Measurements from ENCODE around the gene UBE3A. TPM values are rescaled to one million over a fixed set of nuclear protein-coding genes. Genes with fewer than 3 reads are reported as not detected.

The UBE3A gene
- total and polyA plus RNA-seq, 10 of the 15 experiments (the other 5 are each of a cell fraction or from before 2014, with no cell fraction given) = 29.4 to 82.9 (median 58.7) TPM

DNA sequence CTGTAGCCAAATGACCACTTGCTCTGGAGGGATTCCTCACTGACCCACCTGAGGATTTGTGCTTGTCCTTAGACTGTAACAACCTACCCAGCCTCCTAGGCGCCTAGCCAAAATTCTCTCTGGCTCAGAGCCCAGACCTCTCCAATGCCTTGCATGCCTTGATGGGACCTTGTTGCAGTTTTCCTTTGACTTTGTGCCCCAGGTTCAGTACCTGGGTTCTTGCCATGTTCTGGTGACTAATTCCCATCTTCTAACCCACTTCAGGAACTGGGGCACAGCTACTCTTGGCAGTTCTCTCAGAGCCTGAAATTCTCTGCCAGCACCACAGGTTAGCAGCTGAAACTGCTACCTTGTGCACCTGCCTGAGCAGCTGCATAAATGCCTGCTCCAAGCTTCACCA is 27.0 kb upstream of the UBE3A start:
- intact Hi-C loops (cut with micrococcal nuclease; ENCODE audit: unreplicated experiment) = no loop called here
- BruUV-seq (replicated peaks) = no TSS peak
- H3K79me2 ChIP-seq (ENCODE audit: control insufficient read depth, insufficient read depth, low read length) = no peaks in the 10 kb centered on the region
- RAD21 ChIA-PET (ENCODE audit: unreplicated experiment) = no interaction called here
- no peaks in the 10 kb centered on the region for H3K36me3 ChIP-seq (ENCODE audit: control insufficient read depth in 2 of 2, insufficient read depth in 2 of 2, low read length in 1 of 2)
- POLR2A ChIA-PET = no interaction called here
- CTCF ChIA-PET = no interaction called here
- H3K4me1 ChIP-seq (ENCODE audit: control insufficient read depth, insufficient read depth, low read length) = no peaks in the 10 kb centered on the region
- no peak overlapping the region for H2AFZ ChIP-seq (ENCODE audit: control insufficient read depth, low read depth, low read length)
- ATAC-seq (no peak), FAIRE-seq (no peak), DNase-seq (ENCODE audit: low read depth, low spot score) (no peak)
- no peak overlapping the region for H3K4me2 ChIP-seq (ENCODE audit: control insufficient read depth, insufficient read depth)
- no peaks in the 10 kb centered on the region for H4K20me1 ChIP-seq (ENCODE audit: control insufficient read depth, insufficient read depth)
- no peaks in the 10 kb centered on the region; the same call in 2 of the 3 replicates for H3K9me3 ChIP-seq (replicated peaks; ENCODE audit: control insufficient read depth, insufficient read depth, low read length)
- in situ Hi-C loops (cut with MboI) = loop anchor here (25.0 kb wide), 1 partner anchor 254 kb away; no protein-coding TSS in a partner anchor
- 7% methylated on average over 1 of the region's 1 CpG for WGBS (ENCODE audit: insufficient coverage, insufficient replicate concordance, low lambda C conversion rate, missing lambda C conversion rate)
- no peaks in the 10 kb centered on the region for H3K27me3 ChIP-seq (replicated peaks in 1 of 2; ENCODE audit: control insufficient read depth in 2 of 2, insufficient read depth in 2 of 2, low read length in 1 of 2)
- no peak overlapping the region for H3K4me3 ChIP-seq
- TF ChIP-seq IRF4 (IDR thresholded peaks at IDR 0.05; ENCODE audit: low read depth, low read length) = no peak
- TF ChIP-seq CBFB (IDR thresholded peaks at IDR 0.05; ENCODE audit: low read depth) = no peak
- no peak for TF ChIP-seq EED (IDR thresholded peaks at IDR 0.05; ENCODE audit: low read depth)
- TF ChIP-seq ZSCAN29 (IDR thresholded peaks at IDR 0.05) = no peak
- TF ChIP-seq BMI1 (IDR thresholded peaks at IDR 0.05; ENCODE audit: borderline replicate concordance) = no peak
- TF ChIP-seq SMAD5 (IDR thresholded peaks at IDR 0.05; ENCODE audit: low read depth) = no peak
- TF ChIP-seq RB1 (IDR thresholded peaks at IDR 0.05; ENCODE audit: borderline replicate concordance) = no peak
- TF ChIP-seq, protein P1, sequence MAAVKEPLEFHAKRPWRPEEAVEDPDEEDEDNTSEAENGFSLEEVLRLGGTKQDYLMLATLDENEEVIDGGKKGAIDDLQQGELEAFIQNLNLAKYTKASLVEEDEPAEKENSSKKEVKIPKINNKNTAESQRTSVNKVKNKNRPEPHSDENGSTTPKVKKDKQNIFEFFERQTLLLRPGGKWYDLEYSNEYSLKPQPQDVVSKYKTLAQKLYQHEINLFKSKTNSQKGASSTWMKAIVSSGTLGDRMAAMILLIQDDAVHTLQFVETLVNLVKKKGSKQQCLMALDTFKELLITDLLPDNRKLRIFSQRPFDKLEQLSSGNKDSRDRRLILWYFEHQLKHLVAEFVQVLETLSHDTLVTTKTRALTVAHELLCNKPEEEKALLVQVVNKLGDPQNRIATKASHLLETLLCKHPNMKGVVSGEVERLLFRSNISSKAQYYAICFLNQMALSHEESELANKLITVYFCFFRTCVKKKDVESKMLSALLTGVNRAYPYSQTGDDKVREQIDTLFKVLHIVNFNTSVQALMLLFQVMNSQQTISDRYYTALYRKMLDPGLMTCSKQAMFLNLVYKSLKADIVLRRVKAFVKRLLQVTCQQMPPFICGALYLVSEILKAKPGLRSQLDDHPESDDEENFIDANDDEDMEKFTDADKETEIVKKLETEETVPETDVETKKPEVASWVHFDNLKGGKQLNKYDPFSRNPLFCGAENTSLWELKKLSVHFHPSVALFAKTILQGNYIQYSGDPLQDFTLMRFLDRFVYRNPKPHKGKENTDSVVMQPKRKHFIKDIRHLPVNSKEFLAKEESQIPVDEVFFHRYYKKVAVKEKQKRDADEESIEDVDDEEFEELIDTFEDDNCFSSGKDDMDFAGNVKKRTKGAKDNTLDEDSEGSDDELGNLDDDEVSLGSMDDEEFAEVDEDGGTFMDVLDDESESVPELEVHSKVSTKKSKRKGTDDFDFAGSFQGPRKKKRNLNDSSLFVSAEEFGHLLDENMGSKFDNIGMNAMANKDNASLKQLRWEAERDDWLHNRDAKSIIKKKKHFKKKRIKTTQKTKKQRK (IDR thresholded peaks at IDR 0.05; ENCODE audit: low read depth, low read length) = no peak
- no peak for TF ChIP-seq MEF2B (IDR thresholded peaks at IDR 0.05; ENCODE audit: partially characterized antibody, poor library complexity, severe bottlenecking)
- TF ChIP-seq FOXM1 (IDR thresholded peaks at IDR 0.05; ENCODE audit: low read depth, low read length) = no peak
- no peak for TF ChIP-seq ZBED1 (IDR thresholded peaks at IDR 0.05; ENCODE audit: borderline replicate concordance)
- TF ChIP-seq PAX5 (IDR thresholded peaks at IDR 0.05; ENCODE audit: borderline replicate concordance, low read depth, low read length) = no peak
- TF ChIP-seq PAX8 (IDR thresholded peaks at IDR 0.05) = no peak
- TF ChIP-seq ZNF24 (IDR thresholded peaks at IDR 0.05) = no peak
- no peak for TF ChIP-seq RAD21 (IDR thresholded peaks at IDR 0.05; ENCODE audit: insufficient read depth, low read depth, low read length)
- no peak for TF ChIP-seq BHLHE40 (IDR thresholded peaks at IDR 0.05; ENCODE audit: borderline replicate concordance in 1 of 2, low read depth in 2 of 2, low read length in 1 of 2)
- TF ChIP-seq NRF1 (conservative IDR thresholded peaks at IDR 0.05; ENCODE audit: low read depth, low read length) = no peak
- TF ChIP-seq ATF7 (IDR thresholded peaks at IDR 0.05; ENCODE audit: low read depth) = no peak
- no peak for TF ChIP-seq TARDBP (IDR thresholded peaks at IDR 0.05; ENCODE audit: borderline replicate concordance)
- no peak for TF ChIP-seq SRF (IDR thresholded peaks at IDR 0.05; ENCODE audit: low read depth in 2 of 2, low read length in 2 of 2)
- no peak overlapping the region for H3K9ac ChIP-seq (ENCODE audit: control insufficient read depth, insufficient read depth, low read length)
- SMC1A ChIA-PET (ENCODE audit: uncharacterized antibody, unreplicated experiment) = no interaction called here
- H3K27ac ChIP-seq (ENCODE audit: control insufficient read depth, insufficient read depth) = no peak overlapping the region

Data from GM12878 (cell line).